Measurements from ENCODE around the gene GAB4.

Gene GAB4

DNA sequence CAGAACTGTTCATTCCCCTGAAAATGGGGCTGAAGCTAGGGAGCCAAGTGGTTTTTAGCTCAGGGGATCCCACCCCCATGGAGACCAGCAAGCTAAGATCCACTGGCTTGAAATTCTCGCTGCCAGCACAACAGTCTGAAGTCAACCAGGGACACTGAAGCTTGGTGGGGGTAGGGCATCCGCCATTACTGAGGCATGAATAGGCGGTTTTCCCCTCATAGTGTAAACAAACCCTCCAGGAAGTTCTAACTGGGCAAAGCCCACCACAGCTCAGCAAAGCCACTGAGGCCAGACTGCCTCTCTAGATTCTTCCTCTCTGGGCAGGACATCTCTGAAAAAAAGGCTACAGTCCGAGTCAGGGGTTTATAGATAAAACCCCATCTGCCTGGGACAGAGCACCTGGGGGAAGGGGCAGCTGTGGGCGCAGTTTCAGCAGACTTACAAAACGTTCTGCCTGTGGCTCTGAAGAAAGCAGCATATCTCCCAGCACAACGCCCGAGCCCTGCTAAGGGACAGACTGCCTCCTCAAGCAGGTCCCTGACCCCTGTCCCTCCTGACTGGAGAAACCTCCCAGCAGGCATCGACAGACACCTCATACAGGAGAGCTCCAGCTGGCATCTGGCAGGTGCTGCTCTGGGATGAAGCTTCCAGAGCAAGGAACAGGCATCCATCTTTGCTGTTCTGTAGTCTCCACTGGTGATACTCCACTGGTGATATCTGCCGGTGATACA is 32.7 kb downstream of the GAB4 start:
- no peak for DNase-seq

GRCh38 chr22:16974298-16975084 is 33.5 kb downstream of the GAB4 start:
- no peak for DNase-seq

DNA sequence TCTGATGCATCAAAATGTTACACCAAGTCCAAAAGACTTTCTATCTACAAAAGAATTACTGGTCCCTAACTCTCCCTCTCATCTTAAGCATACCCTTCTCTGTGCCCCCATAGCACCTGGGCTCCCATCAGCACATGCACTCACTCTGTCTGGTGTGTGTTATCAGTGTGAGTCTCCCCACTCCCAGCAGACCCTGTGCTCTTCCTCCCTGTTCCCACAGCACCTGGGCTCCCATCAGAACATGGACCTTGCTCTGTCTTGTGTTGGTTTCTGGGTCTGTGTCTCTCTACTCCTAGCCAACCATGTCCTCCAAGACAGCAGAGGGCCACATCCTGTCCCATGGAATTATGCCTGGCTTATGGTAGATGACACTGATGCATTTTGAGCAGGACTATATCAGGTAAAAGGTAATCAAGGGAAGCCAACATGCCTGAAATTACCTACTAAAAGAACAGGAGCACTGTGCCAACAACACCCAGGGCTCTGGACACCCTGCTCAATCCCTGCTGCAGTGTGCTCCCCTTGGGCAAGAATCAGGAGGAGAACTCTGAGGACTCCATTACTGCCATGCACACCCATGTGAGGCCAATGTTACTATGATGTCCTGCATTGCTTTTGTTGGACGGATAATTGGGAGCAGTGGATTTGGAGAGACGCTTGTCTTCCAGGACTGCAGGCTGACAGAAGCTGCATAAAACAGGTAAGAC is 34.3 kb downstream of the GAB4 start:
- no peak for DNase-seq

GRCh38 chr22:16972311-16972710 is 35.7 kb downstream of the GAB4 start:
- DNase-seq: no peak

DNA sequence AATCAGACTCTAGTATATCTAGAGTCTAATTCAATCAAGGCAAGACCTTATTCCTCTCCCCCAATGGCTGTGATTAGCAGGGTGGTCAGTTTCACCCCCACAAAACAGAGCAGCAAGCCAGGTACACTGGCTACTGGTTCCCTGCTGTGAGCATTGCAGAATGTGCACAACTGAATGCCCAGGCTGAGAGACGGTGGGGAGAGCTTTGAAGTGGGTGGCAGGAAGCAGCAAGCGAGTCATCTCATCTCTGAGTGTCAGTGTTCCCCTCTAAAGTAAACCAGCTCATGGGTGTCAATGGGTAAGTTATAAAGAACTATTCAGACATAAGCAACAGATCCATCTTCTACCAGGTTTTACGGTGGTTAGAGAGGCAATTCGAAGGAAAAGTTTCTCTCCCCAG is 37.6 kb downstream of the GAB4 start:
- no peak for DNase-seq

- DNase-seq: no peak
Observed at GRCh38 chr22:16969508-16970327, 38.3 kb downstream of the GAB4 start.

DNA sequence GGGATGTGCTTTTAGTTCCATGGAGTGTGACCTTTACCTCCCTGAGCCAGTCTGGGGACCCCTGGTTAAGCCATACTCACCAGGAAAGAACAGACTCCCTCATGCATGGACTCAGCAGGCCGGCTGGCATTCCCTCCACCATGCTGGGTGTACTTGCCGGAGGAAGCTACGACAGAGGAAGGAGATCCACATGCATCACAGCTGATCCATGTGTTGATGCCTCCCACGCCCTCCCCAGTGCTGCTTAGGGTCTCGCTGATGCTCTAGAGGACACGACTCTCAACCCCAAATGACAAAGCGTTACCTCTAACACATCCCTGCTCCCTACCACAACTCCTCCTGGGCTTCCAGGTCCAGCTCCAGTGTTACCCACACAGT is 39.8 kb downstream of the GAB4 start:
- DNase-seq: no peak

- no peak for DNase-seq
Observed at GRCh38 chr22:16967453-16968217, 40.4 kb downstream of the GAB4 start.

DNA sequence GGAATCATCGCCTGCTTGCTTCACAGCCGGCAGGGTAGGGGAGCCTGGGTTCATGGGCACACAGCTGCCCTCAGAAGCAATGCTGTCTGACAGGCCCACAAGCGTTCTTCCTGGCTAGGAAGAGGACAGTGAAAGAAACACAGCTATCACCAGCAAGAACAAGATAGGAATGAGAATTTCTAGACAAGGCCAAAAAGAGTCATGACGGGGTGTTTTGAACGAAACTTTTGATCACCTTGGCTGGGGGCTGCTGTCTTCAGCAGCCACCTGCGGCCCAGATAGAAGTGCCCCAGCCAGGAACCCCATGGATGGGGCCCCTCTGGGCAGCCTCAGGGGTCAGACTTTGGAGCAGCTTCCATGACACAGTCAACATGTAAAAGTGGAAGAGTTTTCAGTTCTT is 41.8 kb downstream of the GAB4 start:
- DNase-seq: no peak

DNA sequence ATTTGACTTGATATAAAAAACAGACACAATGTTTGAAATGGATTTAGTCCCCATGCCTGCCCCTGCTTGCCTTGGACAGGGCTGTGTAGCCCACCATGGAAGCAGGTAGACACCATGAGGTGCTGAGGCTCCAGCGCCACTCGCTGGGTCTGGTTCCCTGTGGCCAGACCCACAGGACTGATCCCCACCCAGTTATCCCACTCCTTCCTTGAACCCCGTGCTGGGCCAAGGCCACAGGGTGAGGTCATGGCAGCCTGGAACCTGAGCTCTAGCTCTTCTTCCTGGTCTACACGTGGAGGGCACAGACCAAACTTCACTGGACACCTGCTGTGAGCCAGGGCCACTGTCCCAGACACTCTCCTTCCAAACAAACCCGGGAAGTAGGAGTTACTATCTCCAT is 42.5 kb downstream of the GAB4 start:
- DNase-seq: no peak

- no peak for DNase-seq
Observed at GRCh38 chr22:16965083-16965482, 42.9 kb downstream of the GAB4 start.

DNA sequence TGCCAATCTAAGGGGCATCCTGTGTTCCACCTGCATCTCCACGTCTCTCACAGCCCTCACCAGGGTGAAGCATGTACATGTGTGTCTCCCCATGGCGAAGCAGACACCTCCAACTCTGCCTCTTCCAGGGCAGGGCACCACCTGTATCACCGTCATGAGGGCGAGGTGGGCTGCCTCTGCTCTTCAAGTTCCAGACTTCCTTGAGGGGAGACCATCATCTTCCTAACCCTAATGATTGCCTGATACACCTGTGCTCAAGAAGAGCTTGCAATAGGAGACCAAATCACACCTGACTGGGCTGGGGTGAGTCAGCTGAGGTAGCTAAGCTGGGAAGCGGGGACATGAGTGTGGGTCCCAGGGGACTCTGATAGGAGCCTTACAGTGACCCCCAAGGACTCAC is 43.7 kb downstream of the GAB4 start:
- DNase-seq: no peak

DNA sequence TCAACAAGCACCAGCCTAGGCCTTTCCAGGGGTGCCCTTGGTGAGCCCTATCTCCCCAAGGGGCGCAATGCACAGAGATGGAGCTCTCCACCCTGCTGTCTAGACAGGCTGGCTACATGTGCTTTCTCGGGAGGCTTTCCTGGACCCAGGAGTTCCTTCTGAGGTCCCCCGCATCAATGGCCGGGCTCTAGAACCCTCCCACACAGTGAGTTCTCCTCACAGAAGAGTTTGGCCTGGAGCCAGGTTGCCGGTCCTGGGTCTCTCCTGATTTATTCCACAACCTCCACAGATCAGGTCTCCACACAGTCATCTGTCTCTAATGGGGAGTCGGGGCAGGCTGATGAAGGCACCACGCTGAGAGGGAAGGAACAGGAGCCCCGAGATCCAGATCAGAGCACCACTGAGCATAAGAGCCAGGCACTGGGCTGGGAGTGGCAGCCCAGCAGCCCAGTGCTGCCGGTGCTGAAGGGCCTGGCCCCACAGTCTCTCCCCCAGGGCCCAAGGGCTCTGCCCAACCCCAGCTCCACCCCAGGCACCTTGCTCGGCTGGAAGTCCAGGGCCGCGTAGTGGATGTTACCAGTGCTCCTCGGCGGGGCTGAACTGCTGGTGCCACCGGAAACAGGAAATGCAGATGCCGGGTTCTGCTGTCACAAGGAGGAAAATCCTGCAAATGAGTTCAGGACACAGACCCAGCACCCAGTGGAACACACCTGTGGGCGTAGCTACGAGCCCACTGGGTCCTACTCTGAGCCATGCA is 44.7 kb downstream of the GAB4 start:
- DNase-seq: no peak

DNA sequence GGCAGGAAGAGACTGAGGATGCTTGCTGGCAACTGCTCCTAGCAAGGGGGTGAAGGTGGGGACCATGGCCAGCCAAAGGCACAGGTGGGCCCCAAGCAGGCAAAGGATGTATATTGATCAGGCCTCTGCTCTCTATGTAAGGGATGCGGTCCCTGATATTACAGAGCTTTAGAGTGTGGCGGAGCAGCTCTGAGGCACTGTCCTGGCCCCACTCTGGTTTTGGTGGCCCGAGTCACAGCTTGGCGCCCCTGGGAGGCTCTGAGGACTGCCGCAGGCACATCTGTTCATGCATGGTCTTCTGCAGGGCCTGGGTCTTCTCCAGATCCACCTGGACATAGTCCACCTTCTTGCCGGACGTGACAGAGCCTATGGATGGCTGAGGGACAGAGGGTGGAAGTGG is 45.5 kb downstream of the GAB4 start:
- no peak for DNase-seq

DNA sequence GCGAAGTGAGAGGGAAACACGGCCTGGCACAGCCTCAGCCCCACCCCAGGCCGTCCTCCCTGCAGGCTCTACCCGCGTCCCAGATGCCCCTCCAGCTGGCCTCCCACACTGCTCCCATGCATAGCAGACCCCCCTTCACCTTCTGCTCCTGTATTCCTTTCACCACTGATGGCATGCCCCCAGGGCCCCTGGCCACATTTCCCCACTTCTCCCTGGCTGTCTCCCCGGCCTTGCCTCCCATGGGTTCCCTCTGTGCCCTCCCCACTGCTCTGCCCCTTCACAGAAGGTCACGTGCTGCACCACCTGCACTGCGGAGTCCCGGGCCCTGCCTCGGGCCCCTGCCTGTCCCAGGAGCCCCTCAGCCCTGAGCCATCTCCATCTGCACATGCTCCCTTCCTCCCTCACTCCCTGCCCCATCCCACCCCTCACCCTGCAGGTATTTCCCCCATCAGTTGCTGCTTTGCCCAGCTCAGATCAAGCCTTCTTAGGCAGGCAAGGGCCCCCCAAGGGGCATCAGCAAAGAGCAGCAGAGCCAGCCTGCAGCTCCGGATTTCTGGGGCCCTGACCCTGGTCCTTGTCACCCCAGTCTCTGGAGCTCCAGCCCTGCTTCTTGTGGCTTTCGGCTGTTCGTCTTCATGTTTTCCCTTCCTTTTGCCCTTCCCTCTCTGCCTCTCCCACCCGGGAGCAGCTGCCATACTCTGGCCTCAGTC is 46.4 kb downstream of the GAB4 start:
- no peak for DNase-seq

DNA sequence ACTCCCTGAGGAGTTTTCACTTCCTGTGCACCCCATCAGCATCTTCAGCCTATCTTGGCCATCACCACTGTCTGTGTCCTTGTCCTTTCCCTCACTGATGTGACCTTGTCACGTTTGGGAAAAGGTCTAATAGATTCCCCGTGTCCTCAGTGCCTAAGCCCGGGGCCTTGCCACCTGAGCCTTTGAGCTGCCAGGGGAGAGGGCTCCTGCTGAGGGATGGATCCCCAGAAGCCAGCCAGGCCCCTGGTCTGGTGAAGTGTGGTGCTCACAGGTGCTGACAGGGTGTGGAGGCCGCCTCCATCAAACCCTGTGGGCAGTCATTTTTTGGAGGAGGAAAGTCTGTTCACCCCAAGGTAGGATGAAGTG is 47.2 kb downstream of the GAB4 start:
- no peak for DNase-seq

DNA sequence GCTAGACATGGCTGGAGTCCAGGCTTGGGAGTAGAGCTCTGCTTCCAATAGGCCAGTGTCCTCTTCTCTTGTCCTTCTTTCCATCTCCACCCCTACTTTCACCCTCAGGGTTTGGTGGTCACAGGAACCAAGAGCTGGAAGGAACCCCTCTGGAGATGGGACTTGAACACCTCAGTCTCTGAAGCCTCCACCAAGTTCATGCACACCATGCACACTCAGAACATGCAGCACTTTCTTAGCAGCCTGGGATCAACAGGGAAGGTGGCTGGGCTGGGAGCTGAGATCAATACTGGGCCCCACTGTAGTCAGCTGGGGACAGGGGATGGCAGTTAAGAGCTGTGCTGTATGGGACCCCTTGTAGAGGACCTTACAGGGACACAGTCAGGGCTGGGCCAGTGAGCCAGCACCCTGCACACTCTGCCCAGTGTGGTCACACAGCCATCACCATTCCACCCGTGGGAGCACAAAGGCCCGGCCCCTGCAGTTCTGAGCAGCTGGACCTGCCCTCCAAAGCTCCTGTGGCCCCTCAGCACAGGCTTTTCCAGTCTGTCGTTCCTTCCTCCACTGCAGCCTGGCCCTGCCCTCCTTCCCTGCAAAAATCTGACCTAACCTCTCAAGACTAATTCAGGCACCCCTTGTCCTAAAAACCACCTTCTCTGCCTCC is 47.7 kb downstream of the GAB4 start:
- no peak for DNase-seq

DNA sequence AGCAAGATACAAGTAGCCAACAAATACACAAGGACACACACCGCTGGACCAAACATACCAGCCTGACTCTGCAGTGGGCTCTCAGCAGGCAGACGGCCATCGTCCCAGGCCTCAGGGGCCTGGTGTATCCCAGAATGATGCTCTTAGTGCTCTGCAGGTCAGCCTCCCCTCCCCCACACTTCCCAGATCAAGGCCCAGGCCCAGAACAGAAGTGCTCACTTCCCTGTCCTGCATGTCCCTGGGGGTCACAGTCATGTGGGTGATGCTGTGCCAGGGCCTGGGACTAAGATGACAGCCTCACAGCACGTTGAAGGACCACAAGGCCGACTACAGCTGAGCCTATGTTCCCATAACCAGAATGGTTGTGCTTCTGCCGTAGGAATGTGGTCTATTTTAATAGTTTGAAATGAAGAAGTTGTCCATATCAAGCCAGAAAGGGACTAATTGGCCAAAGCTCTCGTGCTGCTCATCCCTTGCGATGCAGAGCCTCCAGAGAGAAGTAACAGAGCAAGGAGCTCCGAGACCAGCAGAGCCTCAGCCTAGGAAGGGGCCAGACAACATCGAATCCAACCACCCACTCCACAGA is 48.6 kb downstream of the GAB4 start:
- no peak for DNase-seq

GRCh38 chr22:16958475-16958874 is 49.5 kb downstream of the GAB4 start:
- no peak for DNase-seq

GRCh38 chr22:16957781-16958180 is 50.2 kb downstream of the GAB4 start:
- DNase-seq: no peak

Data from NCI-H1048 (cell line).